ENCODE results near the gene TAF11L14.
"Not testable (repeated sequence)": the region's sequence is repeated elsewhere in the genome, so short reads cannot be mapped to it uniquely, and the experiment has no call there.

DNA sequence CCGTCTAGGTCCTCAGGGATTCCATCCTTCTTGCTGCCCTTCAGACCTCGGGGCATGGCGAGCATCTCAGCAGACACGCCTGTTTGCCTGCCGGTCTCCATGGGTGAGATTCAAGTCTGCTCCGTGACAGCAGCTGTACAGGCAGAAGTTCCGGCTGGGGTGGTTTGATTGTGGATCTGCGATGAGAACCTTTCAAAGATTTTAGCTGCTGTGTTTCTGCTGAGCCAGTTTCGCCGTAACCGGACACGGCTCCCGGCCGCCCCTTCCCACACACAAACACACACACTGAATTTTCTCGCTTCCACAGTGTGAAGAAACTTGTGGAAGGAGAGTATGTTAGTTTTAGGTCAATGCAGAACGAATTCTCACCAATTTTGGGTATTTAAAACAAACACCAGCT is 43.4 kb upstream of the TAF11L14 start, which contains the start of gene TAF11L8:
- TF ChIP-seq REST (IDR thresholded peaks at IDR 0.05); JUND (IDR thresholded peaks at IDR 0.05); RAD21 (IDR thresholded peaks at IDR 0.05); CTCF (IDR thresholded peaks at IDR 0.05; ENCODE audit: low read depth, low read length, missing input control); EGR1 (IDR thresholded peaks at IDR 0.05; ENCODE audit: low read depth in 2 of 2); FOXA2 (IDR thresholded peaks at IDR 0.05); RXRA (IDR thresholded peaks at IDR 0.05); GABPA (IDR thresholded peaks at IDR 0.05 in 1 of 2, conservative IDR thresholded peaks at IDR 0.05 in 1 of 2); TAF1 (conservative IDR thresholded peaks at IDR 0.05): not testable (repeated sequence)
- TF ChIP-seq, protein P1, sequence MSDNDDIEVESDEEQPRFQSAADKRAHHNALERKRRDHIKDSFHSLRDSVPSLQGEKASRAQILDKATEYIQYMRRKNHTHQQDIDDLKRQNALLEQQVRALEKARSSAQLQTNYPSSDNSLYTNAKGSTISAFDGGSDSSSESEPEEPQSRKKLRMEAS (IDR thresholded peaks at IDR 0.05), result not testable (repeated sequence)
- TF ChIP-seq, protein P2, sequence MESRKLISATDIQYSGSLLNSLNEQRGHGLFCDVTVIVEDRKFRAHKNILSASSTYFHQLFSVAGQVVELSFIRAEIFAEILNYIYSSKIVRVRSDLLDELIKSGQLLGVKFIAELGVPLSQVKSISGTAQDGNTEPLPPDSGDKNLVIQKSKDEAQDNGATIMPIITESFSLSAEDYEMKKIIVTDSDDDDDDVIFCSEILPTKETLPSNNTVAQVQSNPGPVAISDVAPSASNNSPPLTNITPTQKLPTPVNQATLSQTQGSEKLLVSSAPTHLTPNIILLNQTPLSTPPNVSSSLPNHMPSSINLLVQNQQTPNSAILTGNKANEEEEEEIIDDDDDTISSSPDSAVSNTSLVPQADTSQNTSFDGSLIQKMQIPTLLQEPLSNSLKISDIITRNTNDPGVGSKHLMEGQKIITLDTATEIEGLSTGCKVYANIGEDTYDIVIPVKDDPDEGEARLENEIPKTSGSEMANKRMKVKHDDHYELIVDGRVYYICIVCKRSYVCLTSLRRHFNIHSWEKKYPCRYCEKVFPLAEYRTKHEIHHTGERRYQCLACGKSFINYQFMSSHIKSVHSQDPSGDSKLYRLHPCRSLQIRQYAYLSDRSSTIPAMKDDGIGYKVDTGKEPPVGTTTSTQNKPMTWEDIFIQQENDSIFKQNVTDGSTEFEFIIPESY (IDR thresholded peaks at IDR 0.05), result not testable (repeated sequence)

All from liver (tissue), 3 donors.